Activated CD4-positive, alpha-beta T cell treated with anti-CD3 and anti-CD28 coated beads, Interleukin-2, Interleukin-4, amounts not matched to agents 100 ng/mL and 50 ng/mL, durations not matched to agents 16 hours and 8 hours (primary cell): ENCODE data around the gene CHI3L1.
A peak's percentile ranks its signal among the peaks of the same experiment; 100 is the strongest.

Experiments
- DNase-seq: peaks from one replicate; pipeline ENCODE4 v3.0.0-alpha.2; 2020; ENCODE audit warnings: low spot score

The CHI3L1 gene

DNA sequence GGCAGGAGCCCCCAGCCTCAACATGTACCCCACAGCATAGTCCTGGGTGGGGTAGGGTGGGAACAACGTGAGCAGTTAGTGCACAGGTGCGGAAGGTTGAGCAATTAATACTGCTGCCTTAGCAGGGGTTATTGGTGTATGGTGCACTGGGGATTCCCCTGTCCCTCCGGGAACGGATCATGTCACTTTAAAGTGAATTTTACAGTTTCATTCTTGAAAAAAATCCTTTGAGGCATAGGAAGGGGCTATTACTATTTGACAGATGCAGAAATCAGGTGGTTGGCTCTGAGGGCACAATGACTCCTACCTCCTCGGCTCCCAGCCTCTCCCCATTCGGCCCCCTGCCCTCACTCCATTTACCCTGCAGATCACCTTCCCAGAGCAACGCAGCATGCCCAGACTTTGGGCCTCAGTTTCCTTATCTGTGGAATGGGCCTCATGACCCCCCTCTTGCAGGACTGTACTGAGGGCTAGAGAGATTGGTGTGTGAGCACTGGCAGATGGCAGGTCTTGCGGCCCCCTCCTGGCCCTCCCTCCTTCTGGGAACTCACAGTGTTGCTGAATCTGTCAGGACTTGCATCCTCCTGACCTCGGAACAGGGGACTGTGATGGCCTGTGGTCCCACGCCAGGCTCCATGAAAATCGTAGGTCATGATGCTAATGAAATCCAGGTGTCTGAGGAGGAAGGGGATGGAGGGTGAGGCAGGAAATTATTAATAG lies 5.7 kb downstream of the CHI3L1 start:
- no peak for DNase-seq

DNA sequence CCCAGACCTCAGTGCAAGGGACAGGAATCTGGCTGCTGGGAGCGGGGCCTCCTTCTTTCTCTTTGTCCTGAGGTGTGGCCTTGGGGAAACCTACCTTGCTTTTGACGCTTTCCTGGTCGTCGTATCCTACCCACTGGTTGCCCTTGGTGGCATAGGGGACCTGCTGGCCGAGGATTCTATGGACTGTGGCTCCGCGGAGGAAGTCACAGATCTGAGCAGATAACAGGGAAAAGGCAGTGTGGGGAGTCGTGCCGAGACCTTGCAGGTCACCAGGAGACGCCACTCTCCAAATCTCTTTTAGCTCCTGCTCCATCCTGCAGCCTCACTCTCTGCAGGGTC lies 6.9 kb downstream of the CHI3L1 start:
- no peak for DNase-seq

DNA sequence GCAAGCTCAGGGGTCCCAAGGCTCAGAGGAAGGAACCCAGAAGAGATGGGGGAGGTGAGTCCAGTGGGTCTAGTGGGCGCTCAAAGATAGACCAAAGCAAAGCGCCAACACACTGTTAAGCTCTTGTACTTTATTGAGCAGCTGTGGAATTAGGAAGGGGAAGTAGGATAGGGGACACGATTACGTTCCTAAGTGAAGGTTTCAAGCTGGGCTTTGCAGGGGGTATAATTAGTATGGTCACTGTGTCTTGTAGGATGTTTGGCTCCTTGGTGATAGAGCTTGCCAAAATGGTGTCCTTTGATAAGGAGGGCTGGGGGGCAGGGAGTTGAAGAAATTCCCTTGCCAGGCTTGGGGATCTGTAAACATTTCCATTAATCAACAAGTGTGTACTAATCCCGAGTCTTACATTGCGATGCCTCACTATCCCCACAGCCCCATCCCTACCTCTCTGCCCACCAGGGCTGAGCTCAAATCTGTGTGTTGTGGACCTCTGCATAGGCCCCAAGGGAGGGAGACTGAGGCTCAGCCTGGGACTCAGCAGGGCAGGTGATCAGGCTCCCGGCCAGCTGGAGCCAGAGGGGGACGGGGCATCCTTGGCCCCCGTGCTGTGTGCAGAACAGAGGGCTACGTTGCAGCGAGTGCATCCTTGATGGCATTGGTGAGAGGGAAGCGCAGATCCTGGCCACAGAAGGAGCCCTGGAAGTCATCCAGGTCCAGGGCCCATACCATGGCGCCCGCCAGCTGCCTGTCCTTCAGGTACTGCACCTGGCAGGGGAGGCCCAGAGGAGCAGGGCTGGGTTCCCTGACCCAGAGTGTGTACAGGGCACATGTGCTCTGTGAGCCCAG lies 7.5 kb downstream of the CHI3L1 start:
- DNase-seq: no peak

DNA sequence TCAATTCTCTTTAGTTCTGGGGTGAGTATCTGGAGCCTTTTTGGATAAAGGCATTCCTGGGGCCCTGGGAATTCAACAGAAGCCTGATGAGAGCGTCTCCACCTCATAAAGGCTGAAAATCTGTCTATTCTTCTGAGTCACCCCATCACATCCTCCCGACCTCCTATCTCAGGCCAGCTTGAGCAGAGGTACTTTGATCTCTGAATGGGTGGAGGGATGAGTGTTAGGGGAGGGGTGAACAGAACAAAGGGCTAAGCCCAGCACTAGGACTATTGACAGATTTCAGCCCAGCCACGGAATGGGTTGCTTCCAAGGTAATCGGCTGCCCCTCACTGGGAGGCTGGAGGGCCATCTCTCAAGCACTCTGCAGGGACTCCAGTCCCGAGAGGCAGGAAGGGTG lies 8.4 kb downstream of the CHI3L1 start:
- DNase-seq: no peak

DNA sequence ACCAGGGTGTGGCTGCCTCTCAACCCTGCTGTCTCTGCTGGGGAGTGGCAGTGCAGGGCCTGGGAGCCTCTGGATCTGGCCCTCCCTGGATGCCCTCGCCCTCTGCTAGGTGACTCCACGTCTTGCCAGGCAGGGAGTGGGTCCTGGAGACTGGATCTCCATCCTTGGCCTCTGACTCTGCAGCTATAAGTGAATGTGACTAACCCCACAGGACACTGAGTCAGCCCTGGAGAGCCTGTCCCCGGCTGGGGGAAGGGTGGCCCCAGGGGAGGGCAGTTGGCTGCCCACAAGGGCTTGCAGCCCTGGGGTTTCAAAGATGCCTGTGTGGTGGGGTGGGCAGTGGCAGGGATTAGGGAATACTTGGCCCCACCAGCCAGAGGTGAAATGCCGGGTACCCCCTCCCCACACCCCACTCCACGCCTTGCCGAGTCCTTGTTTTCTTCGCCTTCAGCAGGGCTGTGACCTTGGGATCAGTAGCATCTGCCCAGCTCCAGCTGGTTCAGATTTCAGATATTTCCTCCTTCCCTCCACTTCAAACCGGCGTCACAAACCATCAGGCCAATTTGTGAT lies 8.9 kb downstream of the CHI3L1 start:
- DNase-seq: no peak

- DNase-seq: no peak
Measured at GRCh38 chr1:203177036-203177405, 9.5 kb downstream of the CHI3L1 start.

DNA sequence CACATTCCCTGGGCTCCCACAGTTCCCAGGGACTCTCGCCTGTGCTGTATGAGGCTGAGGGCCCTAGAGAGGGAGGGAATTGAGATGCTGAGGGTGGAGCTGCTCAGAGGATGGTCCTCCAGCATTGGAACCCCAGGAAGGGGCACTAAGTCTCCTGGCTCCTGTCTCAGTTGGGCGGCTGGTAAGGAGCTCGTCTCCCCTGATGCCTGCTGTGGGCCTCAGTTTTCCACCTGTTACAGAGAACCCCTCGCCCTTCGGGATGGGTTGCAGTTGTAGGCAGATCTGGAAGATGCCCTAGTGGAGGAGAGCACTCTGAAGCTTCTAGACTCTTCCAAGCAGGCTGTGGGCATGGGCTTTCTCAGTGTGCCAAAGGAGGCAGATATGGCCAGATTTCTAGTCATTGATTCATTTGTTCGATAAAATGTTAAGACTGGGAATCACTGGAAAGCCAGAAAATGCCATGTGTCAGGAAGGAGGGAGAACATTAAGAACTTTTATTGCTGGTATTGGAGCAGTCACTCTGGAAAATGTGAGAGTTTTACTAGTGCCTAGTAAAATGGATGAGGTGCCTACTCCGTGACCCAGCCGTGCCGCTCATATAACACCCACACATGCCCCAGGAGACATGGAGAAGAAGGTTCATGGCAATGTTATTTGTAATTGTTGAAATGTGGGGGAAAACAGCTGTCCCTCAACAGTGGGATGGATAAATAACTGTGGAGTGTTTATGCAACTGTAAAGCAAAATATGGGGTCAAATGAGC lies 10.1 kb downstream of the CHI3L1 start:
- no peak for DNase-seq

GRCh38 chr1:203175827-203176241 lies 10.7 kb downstream of the CHI3L1 start:
- no peak for DNase-seq

DNA sequence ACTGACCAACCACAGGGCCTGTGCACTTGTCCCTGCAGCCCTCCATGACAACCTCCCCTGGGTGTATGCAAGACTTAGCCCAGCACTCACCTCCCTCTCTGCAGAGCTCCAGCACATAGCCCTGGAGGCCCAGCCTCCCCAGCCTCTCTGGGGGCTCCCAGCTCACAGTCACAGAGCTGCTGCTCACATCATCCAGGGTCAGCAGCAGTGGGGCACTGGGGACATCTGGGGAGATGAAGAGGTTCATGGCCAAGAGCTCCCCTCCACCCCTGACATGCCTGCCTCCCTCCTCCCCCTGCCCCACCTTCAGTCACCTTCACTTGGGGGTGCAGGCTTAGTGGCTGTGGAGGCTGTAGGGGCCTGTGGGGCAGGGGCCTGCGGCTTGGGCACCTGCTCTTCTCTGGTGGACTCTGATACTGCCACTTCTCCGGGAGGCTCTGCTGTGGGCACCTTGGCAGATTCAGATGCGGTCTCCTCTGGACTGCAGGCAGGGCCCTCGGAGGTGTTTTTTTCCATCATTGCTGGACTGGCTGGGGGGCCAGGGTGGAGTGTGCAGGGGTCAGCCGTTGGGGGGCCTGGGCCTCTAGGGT lies 11.2 kb downstream of the CHI3L1 start, which contains the start of gene MYBPH:
Gene MYBPH, minus strand, starts transcription at position 590 of the 590 bp plus-strand sequence. Its CDS starts 71 bp downstream, at position 519.
- DNase-seq: no peak

- DNase-seq: no peak
Measured at GRCh38 chr1:203174324-203174985, 12.0 kb downstream of the CHI3L1 start.

GRCh38 chr1:203173566-203173965 lies 12.9 kb downstream of the CHI3L1 start:
- DNase-seq: no peak

DNA sequence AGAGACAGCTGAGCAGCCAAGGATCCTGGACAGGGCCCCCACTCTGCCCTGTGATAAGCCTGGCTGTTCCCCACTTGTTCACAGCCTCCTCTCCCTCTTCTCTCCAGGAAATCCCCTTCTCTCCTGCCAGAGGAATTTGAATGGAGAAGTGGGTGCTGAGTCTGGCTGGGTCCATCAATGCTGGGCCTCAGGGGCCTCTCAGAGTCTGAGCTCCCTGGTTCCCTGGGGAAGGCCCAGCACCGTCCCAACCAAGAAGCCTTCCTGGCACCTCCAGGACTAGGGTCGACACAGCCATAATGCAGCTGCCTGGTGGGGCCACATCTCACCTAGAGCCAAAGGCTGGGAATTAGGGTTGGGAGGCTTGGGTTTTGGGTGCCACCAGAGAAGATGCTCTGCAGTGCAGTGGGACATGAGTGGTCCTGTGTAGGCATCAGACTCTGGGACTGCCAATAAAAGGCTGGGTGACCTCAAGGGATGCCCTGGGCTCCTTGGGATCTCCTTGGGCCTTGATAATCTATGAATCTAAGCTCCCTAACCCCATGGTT lies 13.4 kb downstream of the CHI3L1 start:
- DNase-seq: no peak

DNA sequence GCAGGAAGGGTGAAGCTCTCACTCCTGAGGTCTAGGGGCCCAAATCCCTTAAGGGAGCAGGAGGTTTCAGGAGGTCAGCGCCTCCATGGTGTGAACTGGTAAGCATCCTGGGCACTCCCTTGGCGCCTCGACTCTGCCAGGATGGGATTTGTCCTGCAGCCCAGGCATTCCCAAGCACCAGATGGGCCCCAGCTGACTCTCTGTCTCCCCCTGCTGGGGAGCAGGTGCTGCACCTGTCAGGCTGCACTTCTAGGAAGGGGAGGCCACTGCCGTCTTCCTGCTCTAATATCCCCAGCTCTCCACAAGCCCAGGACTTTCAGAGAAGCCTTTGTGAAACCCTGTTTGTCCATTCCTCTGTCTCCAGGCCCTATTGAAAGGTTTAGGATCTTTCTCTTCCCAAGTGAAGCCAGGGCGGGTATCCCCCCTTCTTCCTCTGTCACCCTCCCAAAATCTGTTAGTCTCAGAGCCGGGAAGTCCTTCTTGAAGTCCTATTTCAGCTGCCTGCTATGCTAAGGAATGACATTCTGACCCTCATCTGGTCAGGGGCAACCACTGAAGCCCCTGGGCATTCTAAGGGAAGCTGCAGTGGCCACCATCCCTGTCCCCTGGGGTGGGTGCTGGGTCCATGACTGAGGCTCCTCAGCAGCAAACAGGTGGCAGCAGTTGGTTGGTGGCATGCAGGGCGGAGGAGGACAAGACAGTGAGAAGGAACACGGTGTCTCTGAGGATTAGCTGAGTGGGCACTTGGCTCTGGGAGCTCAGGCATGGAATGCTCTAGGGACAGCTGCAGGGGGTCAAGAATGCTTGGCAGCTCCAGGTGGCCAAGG lies 14.1 kb downstream of the CHI3L1 start:
- DNase-seq: peak; percentile 55

DNA sequence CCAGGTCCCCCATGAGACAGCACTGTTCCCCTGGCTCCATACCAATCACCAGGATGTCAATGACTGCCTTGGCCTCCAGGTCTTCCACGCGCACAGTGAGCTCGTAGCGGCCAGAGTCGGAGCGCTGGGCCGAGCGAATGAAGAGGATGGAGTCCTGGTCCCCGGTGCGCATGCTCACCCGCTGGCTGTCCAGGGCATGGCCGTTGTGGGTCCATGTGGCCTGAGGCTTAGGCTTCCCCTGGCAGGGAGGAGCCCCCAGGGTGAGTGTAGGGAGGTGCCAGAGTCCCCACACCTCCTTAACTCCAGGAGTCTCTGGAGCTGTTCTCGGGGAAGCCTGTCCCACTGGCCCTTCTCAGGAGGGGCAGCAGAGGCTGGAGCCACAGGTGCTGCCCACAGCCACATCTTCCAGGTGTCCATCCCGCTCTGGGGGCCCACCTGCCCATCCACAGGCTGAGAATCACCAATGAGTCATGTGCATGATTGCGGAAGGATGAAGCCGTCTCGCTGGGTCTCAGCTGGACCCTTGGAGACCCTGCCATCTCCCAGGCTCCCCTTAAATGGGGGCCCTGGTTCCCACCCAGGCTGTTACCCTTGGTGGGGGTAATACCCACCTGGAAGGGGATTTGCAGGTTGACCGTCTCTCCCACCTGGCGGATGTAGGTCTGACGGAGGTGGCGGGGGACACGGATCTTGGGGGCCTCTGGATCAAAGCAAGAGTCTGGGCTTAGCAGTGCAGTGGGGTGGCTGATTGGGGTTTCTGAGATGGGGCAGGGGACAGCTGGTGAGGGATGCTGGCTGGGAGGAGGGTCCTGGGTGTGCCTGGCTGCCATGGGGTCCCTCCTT lies 14.9 kb downstream of the CHI3L1 start:
- no peak for DNase-seq

GRCh38 chr1:203170625-203171330 lies 15.7 kb downstream of the CHI3L1 start:
- no peak for DNase-seq

DNA sequence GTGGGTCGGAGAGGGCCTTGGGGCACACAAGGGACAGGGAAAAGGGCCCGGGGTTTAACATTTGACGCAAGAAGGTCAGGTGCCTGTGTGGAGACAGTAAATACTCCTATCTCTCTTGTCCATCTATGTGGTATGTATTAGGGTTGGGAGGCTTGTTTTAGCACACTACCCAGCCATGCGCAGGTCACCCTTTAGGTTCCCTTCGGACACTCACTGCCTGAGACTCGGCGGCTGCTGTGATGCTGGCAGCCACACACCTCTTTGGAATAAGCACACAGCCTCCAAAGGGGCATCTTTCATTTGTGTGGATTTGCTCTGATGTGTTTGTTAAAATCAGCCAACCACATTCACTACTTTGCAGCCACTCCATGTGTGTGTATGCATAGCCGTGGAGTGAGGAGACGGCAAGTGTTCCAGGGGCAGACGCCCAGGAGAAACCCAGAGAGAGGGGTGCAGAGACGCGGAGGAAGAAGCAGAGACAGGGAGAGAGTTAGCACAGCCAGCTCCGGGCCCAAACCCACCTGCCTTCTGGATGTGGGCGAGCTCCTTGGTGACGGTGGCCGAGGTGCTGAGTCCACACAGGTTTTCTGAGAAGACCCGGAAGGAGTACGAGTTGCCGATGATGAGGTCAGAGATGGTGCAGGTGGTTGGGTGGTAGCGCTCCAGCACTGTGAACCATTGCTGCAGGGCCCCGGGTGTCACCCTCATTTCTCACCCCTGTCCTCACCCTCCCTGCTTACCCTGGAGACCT lies 16.6 kb downstream of the CHI3L1 start:
- no peak for DNase-seq

GRCh38 chr1:203168991-203169390 lies 17.5 kb downstream of the CHI3L1 start:
- no peak for DNase-seq

GRCh38 chr1:203168256-203168786 lies 18.2 kb downstream of the CHI3L1 start:
- DNase-seq: no peak
